ENCODE measurements around the gene R3HCC1L. TPM values are rescaled to one million over a fixed set of nuclear protein-coding genes. Genes with fewer than 3 reads are reported as not detected.

Gene R3HCC1L
- total RNA-seq, 1 experiment from 2014 or later: 16.2 TPM

DNA sequence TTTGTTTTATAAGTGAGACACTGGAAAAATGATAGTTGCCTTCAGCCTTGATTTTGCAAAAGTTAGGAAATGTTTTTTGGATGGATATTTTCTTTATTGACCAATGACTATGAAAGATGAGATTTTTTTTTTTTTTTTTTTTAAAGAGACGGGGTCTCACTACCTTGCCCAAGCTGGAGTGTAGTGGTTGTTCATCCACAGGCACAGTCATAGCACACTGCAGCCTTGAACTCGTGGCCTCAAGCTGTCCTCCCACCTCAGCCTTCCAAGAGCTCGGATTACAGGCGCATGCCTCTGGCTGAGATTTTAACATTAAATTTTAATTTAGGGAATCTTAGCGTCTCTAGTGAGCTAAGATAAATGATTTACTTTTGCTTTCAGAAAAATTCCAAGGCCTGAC is 67.3 kb downstream of the R3HCC1L start:
- POLR2A ChIA-PET (ENCODE audit: low non-redundant PET): no interaction called here
- CTCF ChIA-PET: no interaction called here
- intact Hi-C loops (cut with micrococcal nuclease; ENCODE audit: unreplicated experiment): no loop called here

DNA sequence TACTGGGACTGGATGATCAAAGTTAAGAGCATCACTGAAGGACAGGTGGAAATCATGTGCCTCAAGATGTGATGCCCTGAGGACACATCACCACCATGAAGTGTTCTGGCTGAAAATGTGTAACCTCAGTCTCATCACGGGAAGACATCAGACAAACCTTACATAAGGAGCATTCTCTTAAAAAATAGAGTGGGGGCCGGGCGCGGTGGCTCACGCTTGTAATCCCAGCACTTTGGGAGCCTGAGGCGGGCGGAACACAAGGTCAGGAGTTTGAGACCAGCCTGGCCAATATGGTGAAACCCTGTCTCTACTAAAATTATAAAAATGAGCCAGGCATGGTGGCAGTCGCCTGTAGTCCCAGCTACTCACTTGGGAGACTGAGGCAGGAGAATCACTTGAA is 67.9 kb downstream of the R3HCC1L start:
- no peaks in the 10 kb centered on the region for H3K36me3 ChIP-seq (ENCODE audit: insufficient read depth, low read length, poor library complexity, severe bottlenecking)
- DNase-seq (ENCODE audit: low spot score): no peak
- ChIA-PET CTCF (no interaction called here), POLR2A (ENCODE audit: low non-redundant PET) (no interaction called here)
- intact Hi-C loops (cut with micrococcal nuclease; ENCODE audit: unreplicated experiment): no loop called here
- H3K9me3 ChIP-seq (ENCODE audit: low read depth, low read length, poor library complexity, severe bottlenecking): no peaks in the 10 kb centered on the region
- H3K27me3 ChIP-seq (replicated peaks; ENCODE audit: insufficient read depth, low read depth, low read length, poor library complexity): no peaks in the 10 kb centered on the region
- no peak for TF ChIP-seq EZH2 (IDR thresholded peaks at IDR 0.05; ENCODE audit: borderline replicate concordance, low read depth, low read length, poor library complexity, severe bottlenecking)
- TF ChIP-seq, protein P1, sequence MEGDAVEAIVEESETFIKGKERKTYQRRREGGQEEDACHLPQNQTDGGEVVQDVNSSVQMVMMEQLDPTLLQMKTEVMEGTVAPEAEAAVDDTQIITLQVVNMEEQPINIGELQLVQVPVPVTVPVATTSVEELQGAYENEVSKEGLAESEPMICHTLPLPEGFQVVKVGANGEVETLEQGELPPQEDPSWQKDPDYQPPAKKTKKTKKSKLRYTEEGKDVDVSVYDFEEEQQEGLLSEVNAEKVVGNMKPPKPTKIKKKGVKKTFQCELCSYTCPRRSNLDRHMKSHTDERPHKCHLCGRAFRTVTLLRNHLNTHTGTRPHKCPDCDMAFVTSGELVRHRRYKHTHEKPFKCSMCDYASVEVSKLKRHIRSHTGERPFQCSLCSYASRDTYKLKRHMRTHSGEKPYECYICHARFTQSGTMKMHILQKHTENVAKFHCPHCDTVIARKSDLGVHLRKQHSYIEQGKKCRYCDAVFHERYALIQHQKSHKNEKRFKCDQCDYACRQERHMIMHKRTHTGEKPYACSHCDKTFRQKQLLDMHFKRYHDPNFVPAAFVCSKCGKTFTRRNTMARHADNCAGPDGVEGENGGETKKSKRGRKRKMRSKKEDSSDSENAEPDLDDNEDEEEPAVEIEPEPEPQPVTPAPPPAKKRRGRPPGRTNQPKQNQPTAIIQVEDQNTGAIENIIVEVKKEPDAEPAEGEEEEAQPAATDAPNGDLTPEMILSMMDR (conservative IDR thresholded peaks at IDR 0.05; ENCODE audit: low read depth, low read length): no peak
- H3K4me1 ChIP-seq (ENCODE audit: insufficient read depth, low read length, poor library complexity, severe bottlenecking): no peaks in the 10 kb centered on the region
- H3K27ac ChIP-seq (ENCODE audit: low read depth, low read length, poor library complexity, severe bottlenecking): no peak overlapping the region
- no peak overlapping the region for H3K4me3 ChIP-seq (ENCODE audit: low read depth, low read length, poor library complexity, severe bottlenecking)
- BruUV-seq (replicated peaks): no TSS peak

More for the DNA sequence above, 67.3 kb downstream of the R3HCC1L start:
- Histone ChIP-seq H3K27ac (ENCODE audit: low read depth, low read length, poor library complexity, severe bottlenecking) (no peak overlapping the region), H3K36me3 (ENCODE audit: insufficient read depth, low read length, poor library complexity, severe bottlenecking) (no peaks in the 10 kb centered on the region), H3K27me3 (replicated peaks; ENCODE audit: insufficient read depth, low read depth, low read length, poor library complexity) (no peaks in the 10 kb centered on the region), H3K4me3 (ENCODE audit: low read depth, low read length, poor library complexity, severe bottlenecking) (no peak overlapping the region), H3K9me3 (ENCODE audit: low read depth, low read length, poor library complexity, severe bottlenecking) (no peaks in the 10 kb centered on the region), H3K4me1 (ENCODE audit: insufficient read depth, low read length, poor library complexity, severe bottlenecking) (no peaks in the 10 kb centered on the region)
- DNase-seq (ENCODE audit: low spot score): no peak
- BruUV-seq (replicated peaks): no TSS peak
- TF ChIP-seq, protein P1 (conservative IDR thresholded peaks at IDR 0.05; ENCODE audit: low read depth, low read length): no peak
- no peak for TF ChIP-seq EZH2 (IDR thresholded peaks at IDR 0.05; ENCODE audit: borderline replicate concordance, low read depth, low read length, poor library complexity, severe bottlenecking)

DNA sequence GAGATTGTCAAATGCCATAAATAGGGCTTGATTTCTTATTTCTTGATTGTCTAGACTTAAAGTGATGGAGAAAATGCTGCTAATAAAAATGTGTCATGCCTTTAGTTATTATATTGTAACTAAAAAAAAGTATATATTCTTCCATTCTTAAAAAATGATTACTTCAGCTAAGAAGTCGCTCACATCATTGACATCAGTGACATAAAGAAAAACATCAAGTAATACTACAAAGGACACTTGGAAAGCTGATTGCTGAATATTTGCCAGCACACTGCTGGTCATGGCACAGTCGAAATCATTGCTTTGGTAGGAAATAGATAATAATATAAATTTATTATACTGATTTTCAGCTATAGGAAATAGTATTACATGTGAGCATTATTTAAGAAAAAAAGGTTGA is 70.9 kb downstream of the R3HCC1L start:
- POLR2A ChIA-PET (ENCODE audit: low non-redundant PET): no interaction called here
- CTCF ChIA-PET: interaction anchor here (0.6 kb wide), 1 partner anchor 9 kb away, joined by 3 read pairs; no protein-coding TSS in a partner anchor
- intact Hi-C loops (cut with micrococcal nuclease; ENCODE audit: unreplicated experiment): no loop called here
- H3K4me1 ChIP-seq (ENCODE audit: insufficient read depth, low read length, poor library complexity, severe bottlenecking): no peaks in the 10 kb centered on the region
- no peaks in the 10 kb centered on the region for H3K9me3 ChIP-seq (ENCODE audit: low read depth, low read length, poor library complexity, severe bottlenecking)
- H3K27ac ChIP-seq (ENCODE audit: low read depth, low read length, poor library complexity, severe bottlenecking): no peak overlapping the region
- no peak for TF ChIP-seq EZH2 (IDR thresholded peaks at IDR 0.05; ENCODE audit: borderline replicate concordance, low read depth, low read length, poor library complexity, severe bottlenecking)
- TF ChIP-seq, protein P1 (conservative IDR thresholded peaks at IDR 0.05; ENCODE audit: low read depth, low read length): no peak
- no peaks in the 10 kb centered on the region for H3K27me3 ChIP-seq (replicated peaks; ENCODE audit: insufficient read depth, low read depth, low read length, poor library complexity)
- BruUV-seq (replicated peaks): no TSS peak
- no peak overlapping the region for H3K4me3 ChIP-seq (ENCODE audit: low read depth, low read length, poor library complexity, severe bottlenecking)
- H3K36me3 ChIP-seq (ENCODE audit: insufficient read depth, low read length, poor library complexity, severe bottlenecking): peaks cover 4% of the 10 kb centered on the region
- no peak for DNase-seq (ENCODE audit: low spot score)

Measured in A673 (cell line).